Colon (tissue), 2 donors: ENCODE data around the gene KATNA1.

Experiments
- FAIRE-seq: peaks from 2 replicates; lab custom pipeline; 2012; peaks lifted over from hg19 to GRCh38; lab: Jason Lieb, UNC
- donor health status: control.
- donor health status: control.

KATNA1 gene

GRCh38 chr6:149608381-149608982 lies 40.0 kb downstream of the KATNA1 start:
- no peak for FAIRE-seq

DNA sequence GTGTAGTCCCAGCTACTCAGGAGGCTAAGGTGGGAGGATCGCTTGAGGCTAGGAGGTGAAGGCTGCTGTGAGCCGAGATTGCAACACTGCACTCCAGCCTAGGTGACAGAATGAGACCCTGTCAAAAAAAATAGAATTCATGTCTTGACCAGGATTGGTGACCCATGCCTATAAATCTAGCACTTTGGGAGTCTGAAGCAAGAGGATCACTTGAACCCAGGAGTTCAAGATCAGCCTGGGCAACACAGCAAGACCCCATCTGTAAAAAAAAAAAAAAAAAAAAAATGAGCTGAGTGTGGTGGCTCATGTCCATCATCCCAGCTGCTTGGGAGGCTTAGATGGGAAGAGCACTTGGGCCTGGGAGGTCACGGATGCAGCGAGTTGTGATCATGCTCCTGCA lies 48.0 kb downstream of the KATNA1 start:
- FAIRE-seq: no peak

- no peak for FAIRE-seq
Measured at GRCh38 chr6:149593408-149593807, 55.1 kb downstream of the KATNA1 start.

DNA sequence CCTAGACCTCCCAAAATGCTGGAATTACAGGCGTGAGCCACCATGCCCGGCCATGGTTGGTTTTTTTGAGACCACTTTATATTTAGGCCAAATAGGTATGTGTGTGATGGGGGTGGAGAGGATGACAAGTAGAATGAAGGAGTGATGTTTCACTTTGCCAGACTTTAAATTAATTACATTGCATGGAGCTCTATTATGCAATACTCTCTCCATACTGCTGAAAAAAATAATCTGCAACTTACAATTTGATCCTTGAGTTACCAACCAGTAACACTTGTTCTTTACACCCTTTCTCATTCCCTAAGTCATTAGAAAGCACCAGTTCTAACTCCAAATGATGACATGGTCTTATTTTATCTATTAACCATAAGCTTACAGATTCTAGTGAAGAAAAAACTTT lies 55.5 kb downstream of the KATNA1 start:
- FAIRE-seq: no peak

- FAIRE-seq: no peak
Measured at GRCh38 chr6:149586149-149586548, 62.4 kb downstream of the KATNA1 start.

DNA sequence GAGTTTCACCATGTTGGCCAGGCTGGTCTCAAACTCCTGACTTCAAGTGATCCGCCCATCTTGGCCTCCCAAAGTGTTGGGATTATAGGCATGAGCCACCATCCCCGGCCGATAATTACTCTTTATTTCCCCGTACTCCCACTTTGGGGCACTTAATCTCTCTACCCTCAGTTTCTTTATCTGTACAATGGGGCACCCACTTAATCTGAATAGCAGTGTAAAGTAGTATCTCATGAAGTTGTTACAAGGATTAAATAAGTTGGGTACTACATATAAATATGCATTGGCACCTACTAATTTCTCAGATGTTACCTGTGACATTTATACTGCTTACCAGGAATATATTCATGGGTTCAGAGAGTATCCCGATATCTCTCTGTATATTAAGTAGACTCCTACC lies 67.2 kb downstream of the KATNA1 start:
- no peak for FAIRE-seq

DNA sequence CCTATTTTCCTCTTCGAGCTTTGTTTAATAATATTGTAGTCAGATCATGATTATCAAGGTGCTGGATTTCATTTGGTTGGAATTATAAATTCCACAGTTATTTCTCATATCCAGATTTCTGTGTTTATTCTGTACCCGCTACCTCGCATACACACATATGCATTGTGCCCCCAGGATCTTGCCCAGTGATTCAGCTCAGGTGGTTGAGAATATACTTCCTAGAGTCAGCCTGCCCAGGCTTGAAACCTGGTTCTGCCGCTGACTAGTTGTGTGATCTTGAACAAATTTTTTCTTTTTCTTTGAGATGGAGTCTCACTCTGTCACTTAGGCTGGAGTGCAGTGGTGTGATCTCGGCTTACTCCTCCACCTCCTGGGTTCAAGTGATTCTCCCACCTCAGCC lies 67.6 kb downstream of the KATNA1 start:
- FAIRE-seq: no peak

DNA sequence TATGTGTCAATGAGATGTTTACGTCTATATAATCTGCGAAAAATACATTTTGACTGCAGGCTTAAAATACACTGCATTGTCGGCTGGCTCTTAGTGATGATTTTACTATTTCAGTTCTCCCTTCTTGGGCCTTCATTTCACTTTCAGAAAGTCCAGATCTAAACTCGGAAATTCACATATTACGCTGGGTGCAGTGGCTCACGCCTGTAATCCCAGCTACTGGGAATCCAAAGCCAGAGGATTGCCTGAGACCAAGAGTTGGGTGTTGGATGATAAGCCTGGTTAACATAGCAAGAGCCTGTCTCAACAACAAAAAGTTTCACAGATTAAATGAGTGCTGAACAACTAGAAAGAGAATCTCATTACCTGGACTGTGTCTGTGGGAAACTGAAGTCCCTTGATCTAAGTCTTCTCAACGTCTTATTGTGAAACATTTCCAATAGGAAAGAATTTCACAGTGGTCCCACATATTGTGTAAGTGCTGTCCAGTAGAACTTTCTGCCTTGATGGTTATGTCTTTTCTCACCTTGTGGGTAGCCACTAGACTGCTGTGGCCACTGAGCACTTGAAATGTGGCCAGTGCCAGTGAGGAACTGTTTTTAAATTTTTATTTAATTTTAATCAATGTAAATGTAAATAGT lies 80.4 kb downstream of the KATNA1 start:
- no peak for FAIRE-seq

DNA sequence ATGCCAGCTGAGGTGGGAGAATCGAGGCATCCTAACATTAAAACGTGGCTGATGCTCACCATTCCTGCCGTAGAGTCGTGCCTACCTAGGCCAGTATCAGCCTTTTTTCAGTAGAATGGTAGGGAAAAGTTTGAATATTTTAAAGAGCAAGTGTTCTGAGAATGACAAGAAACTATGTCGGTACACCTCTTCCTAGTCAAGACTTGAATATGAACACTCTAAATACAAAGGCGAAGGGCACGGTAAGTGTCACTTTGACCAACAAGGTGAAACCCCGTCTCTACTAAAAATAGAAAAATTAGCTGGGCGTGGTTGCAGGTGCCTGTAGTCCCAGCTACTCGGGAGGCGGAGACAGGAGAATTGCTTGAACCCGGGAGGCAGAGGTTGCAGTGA lies 81.3 kb downstream of the KATNA1 start:
- no peak for FAIRE-seq

DNA sequence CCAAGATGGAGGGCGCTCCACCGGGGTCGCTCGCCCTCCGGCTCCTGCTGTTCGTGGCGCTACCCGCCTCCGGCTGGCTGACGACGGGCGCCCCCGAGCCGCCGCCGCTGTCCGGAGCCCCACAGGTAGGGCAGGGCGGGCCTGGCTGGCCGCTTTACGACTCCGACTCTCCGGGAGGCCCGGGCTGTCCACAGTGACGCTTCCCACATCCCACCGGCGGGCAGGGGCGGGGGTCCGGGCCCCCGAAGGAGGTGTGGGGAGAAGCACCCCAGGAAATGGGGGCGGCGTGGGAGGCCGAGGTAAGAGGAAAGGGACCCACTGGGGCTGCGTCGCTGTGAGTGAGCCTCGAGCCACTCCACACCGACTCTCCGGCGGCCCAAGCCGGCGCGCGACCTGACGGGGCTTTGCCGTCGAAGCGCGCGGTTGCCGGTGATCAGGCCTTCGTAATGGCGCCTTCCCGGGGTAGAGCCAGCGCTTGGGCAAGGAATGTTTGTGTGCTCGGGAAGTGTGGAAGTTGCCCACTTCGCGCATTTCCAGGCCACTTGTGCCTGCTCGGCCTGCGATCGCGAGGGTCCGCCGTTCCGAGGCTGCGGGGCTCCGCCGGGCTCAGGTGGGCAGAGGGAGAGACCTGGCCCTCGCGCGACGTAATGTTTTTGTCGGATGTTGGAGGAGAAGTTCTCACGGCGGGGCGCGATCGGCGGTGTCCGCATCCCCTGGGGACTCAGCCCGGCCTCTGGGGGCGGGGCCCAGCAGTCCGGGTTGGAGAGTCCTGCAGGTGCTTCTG lies 81.9 kb downstream of the KATNA1 start:
- no peak for FAIRE-seq

GRCh38 chr6:149565527-149566409 lies 82.7 kb downstream of the KATNA1 start, which contains the start of gene GINM1:
Gene GINM1, plus strand, starts transcription at chr6:149566375. Its CDS starts 40 bp downstream, at chr6:149566415.
- FAIRE-seq: no peak

- FAIRE-seq: no peak
Measured at GRCh38 chr6:149563928-149564325, 84.6 kb downstream of the KATNA1 start.

DNA sequence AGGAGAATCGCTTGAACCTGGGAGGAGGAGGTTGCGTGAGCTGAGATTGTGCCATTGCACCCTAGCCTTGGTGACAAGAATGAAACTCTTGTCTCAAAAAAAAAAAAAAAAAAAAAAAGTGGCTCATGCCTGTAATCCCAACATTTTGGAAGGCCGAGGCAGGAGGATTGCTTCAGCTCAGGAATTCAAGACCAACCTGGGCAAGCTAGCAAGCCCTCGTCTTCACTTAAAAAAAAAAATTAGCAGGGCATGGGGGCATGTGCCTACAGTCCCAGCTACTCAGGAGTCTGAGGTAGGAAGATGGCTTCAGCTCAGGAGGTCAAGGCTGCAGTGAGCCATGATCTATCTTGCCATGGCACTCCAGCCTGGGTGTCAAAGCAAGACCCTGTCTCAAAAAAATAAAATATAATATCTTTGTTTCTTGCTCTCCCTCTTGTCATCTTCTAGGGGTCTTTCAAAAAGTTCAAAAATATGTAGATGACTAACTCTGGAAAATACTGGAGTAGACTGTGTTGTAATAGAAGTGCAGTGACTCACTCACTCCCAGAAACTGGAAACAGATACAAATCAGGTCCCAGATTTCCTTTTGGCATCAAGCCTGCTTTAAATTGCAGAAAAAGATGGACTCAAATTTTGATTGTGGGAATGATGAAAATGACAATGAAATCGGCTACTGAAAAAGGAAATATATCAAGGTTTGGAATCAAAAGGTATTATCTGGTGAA lies 85.1 kb downstream of the KATNA1 start:
- FAIRE-seq: no peak

- FAIRE-seq: no peak
Measured at GRCh38 chr6:149560736-149561135, 87.8 kb downstream of the KATNA1 start.

- FAIRE-seq: no peak
Measured at GRCh38 chr6:149559389-149559788, 89.1 kb downstream of the KATNA1 start.

GRCh38 chr6:149558029-149558428 lies 90.5 kb downstream of the KATNA1 start:
- no peak for FAIRE-seq

DNA sequence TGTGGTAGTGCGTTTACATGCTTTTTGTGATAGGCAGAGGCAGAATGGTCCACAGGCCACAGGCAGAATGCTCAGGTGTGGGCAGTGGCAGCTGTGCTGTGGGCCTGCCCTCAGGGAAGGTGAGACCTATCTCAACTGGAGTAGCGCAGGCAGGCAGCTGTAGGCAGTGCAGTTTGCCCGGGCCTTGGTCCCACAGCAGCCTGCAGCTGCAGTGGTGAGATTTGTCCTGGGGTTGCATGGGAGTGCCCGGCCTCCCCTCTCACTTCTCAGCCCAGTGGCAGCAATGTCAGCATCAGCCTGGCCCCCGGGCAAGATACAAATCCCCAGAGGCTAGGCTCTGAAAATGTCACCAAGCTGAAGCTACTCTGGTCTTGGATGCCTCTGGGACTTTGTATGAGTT lies 96.6 kb downstream of the KATNA1 start:
- no peak for FAIRE-seq

GRCh38 chr6:149545754-149546471 lies 102.6 kb downstream of the KATNA1 start, which contains the start of gene PPIL4:
Gene PPIL4, minus strand, starts transcription at chr6:149546043. Its CDS starts 38 bp downstream, at chr6:149546005.
- FAIRE-seq: no peak

DNA sequence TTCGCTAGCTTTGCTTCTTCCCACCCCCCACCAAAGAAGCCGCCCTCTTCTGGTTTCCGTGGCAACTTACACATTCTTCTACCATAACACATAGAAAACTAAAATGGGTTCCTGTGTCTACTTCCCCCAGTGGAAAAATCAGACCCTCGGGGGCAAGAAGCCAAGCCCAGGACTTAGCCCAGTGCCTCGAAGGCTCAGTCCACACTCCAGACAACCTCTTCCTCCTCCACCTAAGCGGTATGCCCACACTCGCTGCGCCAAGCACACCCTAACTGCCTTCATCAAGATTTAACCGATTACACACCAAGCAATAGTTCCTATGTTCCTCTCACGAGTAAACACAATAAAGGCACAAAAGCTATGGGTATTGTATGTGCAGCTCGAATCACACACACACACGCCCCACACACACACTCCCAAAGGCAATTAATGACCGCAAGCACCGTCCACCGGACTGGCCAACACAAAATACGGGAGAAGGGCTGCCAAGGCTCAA lies 103.2 kb downstream of the KATNA1 start:
- FAIRE-seq: no peak
